HG03439 (cell line): ENCODE data around the gene CFAP46.
"Not testable (repeated sequence)": the region's sequence is repeated elsewhere in the genome, so short reads cannot be mapped to it uniquely, and the experiment has no call there.

ENCODE experiments used
- ATAC-seq: cut with Tn5 transposase; IDR thresholded peaks from one replicate; pipeline ENCODE4 v1.9.1; 2021; ENCODE audit warnings: mild to moderate bottlenecking, moderate library complexity; ENCODE audit not compliant: unreplicated experiment

The CFAP46 gene

DNA sequence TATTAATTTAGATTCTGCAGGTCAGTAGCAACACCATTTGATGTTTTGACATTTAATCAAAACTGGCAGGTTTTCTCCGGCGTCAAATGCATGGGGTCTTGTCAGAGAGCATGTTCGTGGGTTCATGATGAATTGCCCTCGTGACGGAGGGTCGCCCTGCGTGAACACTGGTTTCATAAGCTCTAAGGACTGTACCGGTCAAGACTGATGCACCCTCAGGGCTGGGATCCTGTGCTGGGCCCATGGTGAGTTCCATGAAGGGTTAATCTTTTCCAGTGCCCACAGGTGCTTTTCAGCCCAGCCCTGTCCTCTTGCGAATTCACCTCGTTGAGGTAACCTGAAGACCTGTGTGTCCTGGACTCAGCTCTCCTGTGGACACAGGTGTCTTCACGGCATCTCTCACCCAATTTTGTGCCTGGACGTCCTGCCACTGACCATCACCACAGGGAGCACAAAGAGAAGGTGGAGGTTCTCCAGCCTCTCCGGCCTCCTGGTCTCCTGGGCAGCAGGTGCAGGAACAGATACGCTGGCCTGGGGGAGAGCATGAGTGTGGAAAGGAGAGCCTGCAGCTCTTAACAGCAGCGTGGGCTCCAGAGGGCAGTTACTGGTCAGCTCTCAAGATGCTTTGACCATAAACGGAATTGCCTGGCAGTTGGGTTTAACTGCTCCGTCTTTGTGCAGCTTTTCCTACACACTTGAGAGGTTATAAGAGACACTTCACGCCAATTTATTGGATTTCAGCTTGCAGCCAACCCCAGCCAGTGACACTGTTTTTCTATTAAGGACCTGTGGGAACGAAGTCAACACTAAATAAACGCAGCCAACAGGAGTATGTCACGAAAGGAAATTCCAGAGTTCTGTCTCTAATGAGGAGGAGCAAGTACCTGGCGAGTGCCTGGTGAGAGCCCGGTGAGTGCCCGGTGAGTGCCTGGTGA, 37.4 kb upstream of the CFAP46 start:
- ATAC-seq, result no peak

GRCh38 chr10:132978542-132978941, 36.2 kb upstream of the CFAP46 start:
- ATAC-seq, result no peak

DNA sequence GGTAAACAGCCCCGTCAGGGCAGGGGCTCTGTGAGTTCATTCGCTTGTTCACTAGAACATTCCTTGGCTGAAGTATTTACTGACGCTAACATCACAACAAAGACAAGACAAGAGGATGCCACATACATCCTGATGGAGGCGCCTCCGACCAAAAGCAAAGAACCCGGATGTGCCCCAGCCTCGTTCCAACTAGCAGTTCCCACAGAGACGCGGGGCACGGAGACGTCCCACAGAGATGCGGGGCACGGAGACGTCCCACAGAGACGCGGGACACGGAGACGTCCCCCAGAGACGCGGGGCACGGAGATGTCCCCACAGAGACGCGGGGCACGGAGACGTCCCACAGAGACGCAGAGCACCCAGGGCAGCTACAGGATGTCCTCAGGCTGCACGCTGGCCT, 35.4 kb upstream of the CFAP46 start:
- ATAC-seq, result no peak

DNA sequence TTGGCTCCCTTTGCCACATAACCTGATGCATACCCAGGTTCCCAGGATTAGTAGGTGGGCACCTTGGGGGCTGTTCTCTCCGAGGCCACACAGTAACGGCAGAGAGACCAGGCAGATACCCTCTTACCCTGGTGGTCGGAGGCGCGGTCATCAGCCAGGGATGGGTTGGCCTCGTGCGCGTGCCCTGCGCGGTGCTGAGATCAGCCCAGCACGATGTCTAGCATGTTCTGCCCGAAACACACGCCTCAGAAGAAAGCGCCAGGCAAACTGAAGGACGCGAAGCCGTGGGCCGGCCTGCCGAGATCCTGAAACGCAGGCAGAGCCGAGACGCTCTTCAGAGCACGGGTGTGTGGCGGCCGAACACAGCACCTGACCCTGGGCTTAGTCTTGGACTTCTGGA, 34.7 kb upstream of the CFAP46 start:
- ATAC-seq, result no peak

- ATAC-seq, result no peak
These were observed 33.7 kb upstream of the CFAP46 start for GRCh38 chr10:132975831-132976682.

GRCh38 chr10:132974886-132975830, 32.8 kb upstream of the CFAP46 start:
- ATAC-seq, result no peak

DNA sequence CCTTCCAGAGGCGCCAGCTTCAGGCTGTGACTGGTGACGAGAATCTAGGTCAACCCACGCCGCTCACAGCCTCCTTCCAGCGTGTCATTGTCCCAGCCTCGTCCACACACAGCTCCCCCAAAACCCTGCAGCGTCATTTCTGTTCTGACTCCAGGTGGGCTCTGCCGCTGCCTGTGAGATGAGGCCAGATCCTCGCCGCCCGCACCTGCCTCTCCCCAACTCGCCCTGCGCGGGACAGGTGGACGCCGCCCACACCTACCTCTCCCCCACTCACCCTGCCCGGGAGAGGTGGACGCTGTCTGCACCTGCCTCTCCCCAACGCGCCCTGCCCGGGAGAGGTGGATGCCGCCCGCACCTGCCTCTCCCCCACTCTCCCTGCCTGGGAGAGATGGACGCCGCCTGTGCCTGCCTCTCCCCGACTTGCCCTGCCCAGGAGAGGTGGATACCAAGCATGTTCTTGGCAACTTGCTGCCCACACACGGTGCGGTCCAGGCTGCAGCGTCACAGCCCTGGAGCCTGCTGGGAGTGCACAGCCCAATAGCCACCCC, 32.0 kb upstream of the CFAP46 start:
- no peak for ATAC-seq

DNA sequence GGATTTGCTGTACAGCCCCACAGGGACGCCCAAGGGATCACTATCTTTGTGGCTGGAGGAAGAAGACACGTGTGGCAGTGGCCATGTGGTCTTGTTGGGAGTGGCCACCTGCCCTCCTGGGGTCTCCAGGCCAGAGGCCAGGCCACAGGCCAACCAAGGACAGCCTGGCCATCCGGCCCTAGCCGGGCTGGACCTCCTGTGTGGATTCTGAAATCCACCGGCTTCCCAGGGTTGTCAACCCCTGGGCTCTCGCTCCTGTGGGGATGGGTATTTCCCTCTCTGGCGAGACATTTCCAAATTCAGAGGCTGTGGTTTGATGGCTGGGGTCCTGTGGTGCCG, 31.5 kb upstream of the CFAP46 start:
- ATAC-seq, result no peak

DNA sequence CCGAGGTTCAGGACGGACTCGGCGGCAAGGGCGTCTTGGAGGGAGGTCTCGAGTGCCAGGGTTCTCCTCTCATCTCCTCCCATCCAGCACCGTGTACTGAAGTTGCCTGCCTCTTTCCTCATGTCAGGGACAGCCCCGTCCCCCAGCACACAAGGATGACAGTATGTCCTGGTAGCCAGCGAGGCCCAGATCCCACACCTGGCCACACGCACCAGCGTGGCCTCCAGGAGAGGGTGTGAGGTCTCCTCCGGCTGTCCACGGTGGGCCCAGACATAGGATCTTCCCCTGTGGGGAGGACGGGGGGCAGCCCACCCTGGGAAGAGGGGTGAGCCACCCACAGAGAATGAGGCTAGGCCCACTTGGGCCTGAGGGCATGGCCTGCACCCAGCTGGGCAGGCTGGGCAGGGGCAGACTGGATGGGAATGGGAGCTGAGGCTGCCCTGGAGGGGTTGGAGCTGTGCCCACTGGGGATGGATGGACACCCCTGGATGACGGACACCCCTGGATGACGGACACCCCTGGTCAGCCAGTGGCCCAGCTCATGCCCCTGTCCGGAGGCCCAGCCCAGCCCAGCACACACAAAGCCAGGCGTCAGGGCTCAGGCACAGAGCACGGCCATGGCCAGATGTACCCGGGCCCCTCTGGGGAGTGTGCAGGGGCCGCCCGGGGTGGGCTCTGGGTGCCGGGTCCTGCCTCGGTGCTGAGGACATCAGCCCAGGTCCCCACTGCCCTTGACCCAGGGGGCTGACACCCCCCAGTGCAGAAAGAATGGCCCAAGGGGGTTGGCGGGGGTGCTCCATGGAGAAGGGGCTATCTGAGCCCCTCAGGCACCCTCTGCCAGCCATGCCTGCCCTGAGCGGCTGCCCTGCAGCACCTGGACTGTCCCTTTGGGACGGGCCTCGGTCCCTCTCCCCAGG, 30.9 kb upstream of the CFAP46 start:
- ATAC-seq, result no peak

GRCh38 chr10:132972149-132972985, 30.0 kb upstream of the CFAP46 start:
- ATAC-seq, result no peak

GRCh38 chr10:132971448-132972148, 29.2 kb upstream of the CFAP46 start:
- ATAC-seq, result no peak

- no peak for ATAC-seq
These were observed 28.5 kb upstream of the CFAP46 start for GRCh38 chr10:132970641-132971438.

- no peak for ATAC-seq
These were observed 25.2 kb upstream of the CFAP46 start for GRCh38 chr10:132967540-132967939.

- no peak for ATAC-seq
These were observed 23.2 kb upstream of the CFAP46 start for GRCh38 chr10:132965411-132966057.

DNA sequence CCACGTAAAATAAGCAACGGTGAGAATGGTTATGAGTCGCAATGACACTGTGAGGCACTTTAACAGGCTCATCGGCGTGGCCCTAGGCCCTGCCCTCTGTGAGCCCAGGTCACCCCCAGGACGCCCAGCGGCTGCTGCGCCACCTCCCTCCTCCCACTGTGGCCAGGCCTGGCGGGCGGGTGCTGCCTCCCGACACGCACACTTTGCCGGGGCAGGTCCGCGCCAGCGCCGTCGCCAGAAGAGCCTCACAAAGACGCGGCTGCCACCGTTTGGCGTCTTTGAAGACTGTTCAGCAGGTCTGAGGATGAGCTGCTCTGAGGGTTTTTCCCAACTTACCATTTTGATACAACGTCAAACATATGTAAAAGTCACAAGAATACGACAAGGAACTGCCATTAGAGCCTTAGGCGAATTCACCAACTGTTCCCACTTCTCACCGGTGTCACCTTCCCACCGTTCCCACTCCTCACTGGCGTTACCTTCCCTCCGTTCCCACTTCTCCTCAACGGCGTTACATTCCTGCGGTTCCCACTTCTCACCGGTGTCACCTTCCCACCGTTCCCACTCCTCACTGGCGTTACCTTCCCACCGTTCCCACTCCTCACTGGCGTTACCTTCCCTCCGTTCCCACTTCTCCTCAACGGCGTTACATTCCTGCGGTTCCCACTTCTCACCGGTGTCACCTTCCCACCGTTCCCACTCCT, 22.5 kb upstream of the CFAP46 start:
- ATAC-seq, result not testable (repeated sequence)

GRCh38 chr10:132964231-132964630, 21.9 kb upstream of the CFAP46 start:
- no peak for ATAC-seq
